HK-2 (cell line): Measurements from ENCODE around the gene EIF2S3B.

Experiments
- DNase-seq: peaks from one replicate; pipeline ENCODE4 v3.0.0-alpha.2; 2018; ENCODE audit not compliant: unreplicated experiment

EIF2S3B gene

GRCh38 chr12:10554228-10554755, 48.6 kb downstream of the EIF2S3B start:
- DNase-seq: no peak

GRCh38 chr12:10554756-10555481, 49.2 kb downstream of the EIF2S3B start:
- DNase-seq: no peak

GRCh38 chr12:10557329-10557728, 51.6 kb downstream of the EIF2S3B start:
- no peak for DNase-seq

- no peak for DNase-seq
These were observed 52.1 kb downstream of the EIF2S3B start for GRCh38 chr12:10557766-10558165.
